ENCODE measurements around the gene KAZN.

KAZN gene

DNA sequence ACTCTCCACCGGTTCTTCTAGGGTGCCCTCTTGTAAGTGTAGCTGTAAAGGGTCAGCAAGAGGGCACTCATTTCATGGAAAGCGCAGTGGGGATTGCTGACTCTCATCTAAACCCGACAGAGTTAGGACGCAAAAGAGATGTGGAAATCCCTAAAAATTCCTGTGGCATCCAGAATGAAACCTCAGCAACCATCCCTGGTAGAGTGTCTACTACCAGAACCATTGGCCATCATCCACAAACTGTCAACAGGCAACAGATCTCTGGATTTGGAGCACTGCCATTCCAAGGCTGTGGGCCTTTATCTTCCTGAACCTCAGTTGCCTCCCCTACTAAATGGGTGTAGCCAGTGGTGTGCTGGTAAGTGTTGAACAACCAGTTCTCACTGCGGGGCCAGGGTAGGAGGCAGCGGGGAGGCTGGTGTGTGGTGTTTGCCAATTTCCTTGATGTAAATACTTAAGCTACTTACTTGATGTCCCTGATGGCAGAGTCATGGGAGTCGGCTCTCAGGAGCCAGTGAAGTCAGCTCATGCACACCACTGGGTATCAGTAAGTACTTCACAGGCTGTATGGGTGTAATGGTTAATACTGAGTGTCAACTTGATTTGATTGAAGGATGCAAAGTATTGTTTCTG is 195.8 kb downstream of the KAZN start:
- peak; percentile 72 to 73 for DNase-seq (ENCODE audit: low read depth in 2 of 2)

DNA sequence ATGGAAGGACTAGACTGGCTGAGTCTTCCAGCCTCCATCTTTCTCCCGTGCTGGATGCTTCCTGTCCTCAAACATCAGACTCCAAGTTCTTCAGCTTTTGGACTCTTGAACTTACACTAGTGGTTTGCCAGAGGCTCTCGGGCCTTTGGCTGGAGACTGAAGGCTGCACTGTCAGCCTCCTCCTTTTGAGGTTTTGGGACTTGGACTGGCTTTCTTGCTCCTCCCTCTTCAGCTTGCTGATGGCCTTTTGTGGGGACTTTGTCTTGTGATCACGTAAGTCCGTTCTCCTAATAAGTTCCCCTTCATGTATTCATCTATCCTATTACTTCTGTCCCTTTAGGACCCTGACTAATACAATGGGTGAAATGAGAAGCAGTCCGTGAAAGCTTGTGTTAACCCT is 196.4 kb downstream of the KAZN start:
- DNase-seq (ENCODE audit: low read depth in 2 of 2), result no peak

DNA sequence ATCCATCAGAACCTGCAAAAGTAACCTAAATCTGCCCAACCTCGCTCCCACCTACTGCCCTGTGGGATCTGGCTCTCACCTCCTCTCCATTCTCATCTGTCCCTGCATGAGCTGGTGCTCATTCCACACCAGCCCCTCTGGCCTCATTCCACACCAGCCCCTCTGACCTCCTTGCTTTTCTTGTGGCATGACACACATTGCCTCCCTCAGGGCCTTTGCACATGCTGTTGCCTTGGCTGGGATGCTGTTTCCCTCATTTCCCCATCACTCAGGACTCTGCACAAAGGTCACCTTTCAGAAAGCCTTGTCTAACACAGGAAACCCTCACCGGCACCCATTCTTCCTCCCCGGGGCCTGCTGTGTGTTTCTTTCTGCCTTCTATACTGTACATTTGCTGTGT is 197.1 kb downstream of the KAZN start:
- DNase-seq (ENCODE audit: low read depth in 2 of 2), result no peak

DNA sequence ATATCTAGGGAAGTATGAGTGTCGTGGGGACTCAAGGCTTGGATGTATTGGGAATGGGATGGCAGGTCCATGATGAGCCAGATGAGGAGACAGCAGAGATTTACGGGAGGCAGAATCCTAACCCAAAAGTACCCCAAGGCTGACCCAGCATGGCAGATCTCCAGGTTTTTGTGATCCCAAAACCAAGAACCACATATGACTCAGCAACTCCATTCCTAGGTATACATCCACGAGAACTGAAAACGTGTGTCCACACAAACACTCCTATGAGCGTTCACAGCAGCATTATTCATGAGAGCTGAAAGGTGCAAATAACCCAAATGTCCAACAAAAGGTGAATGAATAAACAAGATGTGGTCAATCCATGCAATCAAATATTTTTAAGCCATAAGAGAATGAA is 201.5 kb downstream of the KAZN start:
- no peak for DNase-seq (ENCODE audit: low read depth in 2 of 2)

DNA sequence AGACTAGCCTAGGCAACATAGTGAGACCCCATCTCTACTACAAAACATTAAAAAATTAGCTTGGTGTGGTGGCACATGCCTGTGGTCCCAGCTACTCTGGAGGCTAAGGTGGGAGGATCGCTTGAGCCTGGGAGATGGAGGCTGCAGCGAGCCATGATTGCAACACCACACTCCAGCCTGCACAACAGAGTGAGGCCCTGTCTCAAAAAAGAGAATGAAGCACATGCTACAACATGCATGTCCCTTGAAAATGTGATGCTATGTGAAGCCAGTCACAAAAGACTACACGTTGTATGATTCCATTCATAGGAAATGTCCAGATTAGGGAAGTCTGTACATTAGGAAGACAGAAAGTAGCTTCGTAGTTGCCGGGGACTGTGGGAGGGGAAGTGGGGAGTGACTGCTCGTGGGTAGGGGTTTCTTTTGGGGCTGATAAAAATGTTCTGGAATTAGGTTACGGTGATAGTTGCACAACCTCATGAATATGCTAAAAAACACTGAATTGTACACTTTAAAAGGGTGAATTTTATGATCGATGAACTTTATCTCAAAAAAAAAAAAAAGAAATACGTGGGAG is 202.1 kb downstream of the KAZN start:
- no peak for DNase-seq (ENCODE audit: low read depth in 2 of 2)

DNA sequence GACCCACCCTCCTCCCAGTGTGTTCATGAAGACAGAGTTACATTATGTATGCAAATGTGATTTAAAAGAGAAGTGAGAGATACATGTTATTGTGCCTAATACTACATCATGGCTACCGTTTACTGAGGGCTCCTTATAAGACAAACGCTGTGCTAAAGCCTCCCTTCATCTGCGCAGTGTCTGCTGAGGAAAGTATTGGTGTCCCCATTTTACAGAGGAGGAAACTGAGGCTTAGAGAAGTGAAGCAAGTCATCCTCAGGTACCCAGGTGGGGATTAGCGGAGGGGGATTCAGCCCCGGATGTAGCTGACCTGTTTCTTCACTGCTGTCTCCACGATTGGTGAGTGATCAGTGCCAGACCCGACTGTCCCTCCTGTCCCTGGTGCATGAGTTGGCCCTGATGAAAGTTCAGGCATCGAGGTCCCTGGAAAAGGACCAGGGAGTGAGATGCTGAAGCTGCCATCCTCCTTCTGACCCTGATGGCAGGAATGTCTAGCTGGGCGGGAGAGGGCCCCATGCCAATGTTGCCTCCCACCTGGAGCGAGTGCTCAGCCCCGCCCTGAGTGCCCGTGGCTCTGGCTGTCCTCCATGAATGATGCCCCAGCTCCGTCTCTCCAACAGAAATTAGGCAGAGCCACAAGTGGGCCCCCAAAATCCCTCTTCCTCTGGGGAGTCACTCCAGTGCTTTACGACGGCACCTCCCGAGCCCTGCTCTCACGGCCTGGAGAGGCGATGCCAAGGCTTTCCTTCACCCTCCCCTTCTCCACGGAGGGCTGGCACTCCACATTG is 204.7 kb downstream of the KAZN start:
- no peak for DNase-seq (ENCODE audit: low read depth in 2 of 2)

DNA sequence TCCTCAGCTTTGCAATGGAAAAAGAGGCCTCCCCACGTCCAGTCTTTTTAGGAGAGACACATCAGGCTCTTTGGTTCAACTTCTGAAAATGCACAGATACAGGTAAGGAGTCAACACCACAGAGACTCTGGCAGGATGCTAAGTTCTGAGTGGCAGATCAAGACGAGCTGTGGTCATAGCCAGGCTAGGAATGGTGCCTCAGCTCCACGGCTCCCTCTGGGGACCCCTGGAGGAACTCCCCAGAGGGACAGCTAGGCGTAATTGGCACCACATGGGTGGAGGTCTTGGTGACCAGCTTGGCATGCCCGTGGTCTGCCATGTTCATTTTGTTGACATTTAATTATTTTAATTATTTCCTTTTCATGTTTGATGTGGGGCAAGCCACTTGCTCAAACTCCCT is 206.1 kb downstream of the KAZN start:
- DNase-seq (ENCODE audit: low read depth in 2 of 2), result no peak

DNA sequence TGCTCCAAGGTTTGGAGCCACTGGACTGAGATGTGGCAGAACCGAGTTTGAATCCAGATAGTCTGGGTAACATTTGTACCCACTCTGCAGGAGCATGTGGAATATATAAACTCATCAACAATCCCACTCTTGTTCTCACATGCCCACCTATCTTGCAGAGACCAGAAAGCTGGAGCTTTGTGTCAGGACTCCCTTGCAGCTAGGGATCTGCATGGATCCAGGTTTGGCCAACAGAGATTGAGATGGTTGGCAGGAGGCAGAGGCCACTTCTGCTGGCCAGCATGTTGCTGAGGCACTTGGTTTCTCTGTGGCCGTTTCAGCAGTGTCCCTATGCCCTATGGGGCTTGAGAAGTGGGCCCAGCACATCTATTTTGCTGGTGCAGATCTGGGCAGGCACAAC is 208.3 kb downstream of the KAZN start:
- DNase-seq (ENCODE audit: low read depth in 2 of 2), result no peak

DNA sequence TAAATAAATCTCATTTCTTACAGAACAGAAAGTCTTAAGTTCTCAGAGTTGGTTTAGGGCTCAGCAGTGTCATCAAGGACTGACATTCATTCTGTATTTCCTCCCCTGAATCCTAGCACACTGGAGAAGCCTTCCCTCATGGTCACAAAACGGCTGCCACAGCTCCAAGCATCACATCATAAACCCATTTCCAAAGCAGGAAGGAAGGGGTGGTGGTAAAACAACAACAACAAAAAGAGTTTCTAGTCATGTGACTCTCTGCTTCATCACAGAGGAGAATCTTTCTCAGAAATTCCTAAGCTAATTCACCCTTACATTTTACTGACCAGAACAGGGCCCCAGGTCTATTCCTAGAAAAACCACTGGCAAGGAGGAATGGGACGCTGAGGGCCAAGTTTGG is 210.3 kb downstream of the KAZN start:
- no peak for DNase-seq (ENCODE audit: low read depth in 2 of 2)

DNA sequence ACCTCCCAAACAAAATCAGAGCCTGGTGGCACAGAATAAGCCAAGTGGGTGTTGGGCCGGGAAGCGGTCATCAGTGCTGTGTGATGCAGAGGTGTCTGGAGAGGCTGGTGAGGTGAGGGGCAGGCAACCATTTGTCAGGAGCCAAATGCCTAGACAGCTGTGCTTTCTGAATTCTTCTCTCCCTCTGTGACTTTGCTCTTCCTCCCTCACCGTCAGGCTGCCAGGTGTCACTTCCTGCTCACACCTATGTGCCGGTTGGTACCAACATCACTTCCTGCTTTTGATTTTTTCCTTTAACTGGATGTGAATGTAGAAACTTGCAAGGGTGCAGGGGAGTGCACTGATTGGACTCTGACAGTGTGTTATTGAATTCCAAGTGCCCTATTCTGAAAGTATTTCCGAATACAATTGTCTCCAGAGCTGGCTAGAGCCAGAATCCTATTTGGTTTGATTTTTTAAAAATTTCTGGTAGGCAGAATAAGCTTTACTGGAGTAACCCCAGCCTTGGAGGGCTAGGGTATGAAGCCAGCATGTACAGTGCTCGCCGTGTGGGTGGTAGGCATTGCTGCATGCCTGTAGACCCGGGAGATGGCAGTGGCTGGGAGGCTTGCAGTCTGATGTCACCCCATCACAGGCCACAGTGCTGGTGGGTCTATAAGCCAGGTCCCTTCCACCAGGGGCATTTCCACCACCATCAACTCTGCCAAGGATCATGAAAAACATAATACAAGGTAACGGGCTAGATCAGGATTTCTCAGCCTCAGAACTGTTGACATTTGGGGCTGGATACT is 210.9 kb downstream of the KAZN start:
- DNase-seq (ENCODE audit: low read depth in 2 of 2), result no peak

DNA sequence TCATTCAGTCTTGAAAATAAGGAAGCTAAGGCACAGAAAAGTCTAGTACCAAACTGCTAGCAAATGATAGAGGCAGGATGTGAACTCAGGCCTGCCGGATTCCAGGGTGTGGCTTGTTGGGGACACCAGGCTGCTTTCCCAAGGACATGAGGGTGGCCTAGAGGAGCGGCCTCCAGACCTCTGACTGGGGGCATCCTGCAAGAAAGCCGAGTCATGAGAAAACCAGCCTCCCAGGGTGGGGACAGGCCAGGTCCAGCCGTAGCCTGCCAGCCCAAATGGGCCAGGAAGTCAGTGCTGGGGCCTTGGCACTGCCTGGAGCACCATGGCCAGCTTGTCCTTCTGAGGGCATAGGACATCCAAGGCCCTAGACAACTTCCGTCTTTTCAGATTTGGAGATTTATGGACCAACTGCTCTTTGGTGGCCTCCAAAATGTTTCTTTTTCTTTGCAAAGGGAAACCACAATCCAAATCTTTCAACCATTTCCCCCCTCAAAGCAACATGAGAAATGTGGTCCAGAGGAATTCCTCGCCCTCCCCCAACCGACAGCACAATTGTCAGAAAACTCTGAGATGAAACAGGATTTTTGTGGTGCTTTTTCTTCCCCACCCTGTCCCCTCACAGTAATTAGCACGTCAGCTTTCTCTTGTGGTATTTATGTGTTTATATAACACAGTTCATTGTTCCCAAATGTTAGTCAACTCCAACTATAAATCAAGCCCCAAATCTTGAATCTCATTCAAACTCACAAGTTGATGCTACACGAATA is 212.3 kb downstream of the KAZN start:
- DNase-seq (ENCODE audit: low read depth in 2 of 2), result peak; percentile 82 to 83

DNA sequence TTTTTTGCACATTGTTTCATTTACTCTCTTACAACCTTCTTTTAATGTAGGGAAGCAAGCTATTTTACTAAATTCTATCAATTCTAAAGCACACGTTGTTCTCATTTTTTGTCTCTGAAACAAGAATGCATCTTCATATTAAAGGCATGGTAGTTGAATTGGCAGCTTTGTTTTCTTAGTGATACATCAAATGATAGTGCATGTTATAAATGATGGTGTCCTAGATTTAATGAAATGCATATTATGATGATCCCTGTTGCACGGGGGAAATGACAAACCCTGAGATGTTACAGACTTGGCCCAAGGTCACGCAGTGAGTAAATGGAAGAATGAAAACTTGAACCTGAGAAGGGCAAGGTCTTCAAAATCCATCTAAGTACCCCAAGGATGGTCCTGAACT is 213.1 kb downstream of the KAZN start:
- no peak for DNase-seq (ENCODE audit: low read depth in 2 of 2)

DNA sequence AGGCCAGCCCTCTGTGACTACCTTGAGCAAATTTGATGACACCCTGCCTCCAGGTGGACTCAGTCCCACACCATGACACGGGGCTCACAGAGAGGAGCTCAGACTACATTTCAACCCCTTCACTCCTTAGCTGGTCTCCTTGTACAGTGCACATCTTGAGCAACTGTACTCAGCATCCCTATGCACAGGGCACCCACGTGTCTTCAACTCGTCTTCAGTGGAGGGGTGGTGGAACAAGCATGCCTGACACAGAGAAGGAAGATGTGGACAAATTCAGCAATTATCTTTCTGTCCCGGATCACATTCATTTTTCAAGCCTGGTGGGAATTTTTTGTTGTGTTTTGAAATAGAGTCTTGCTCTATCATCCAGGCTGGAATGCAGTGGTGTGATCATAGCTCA is 213.7 kb downstream of the KAZN start:
- DNase-seq (ENCODE audit: low read depth in 2 of 2), result no peak

DNA sequence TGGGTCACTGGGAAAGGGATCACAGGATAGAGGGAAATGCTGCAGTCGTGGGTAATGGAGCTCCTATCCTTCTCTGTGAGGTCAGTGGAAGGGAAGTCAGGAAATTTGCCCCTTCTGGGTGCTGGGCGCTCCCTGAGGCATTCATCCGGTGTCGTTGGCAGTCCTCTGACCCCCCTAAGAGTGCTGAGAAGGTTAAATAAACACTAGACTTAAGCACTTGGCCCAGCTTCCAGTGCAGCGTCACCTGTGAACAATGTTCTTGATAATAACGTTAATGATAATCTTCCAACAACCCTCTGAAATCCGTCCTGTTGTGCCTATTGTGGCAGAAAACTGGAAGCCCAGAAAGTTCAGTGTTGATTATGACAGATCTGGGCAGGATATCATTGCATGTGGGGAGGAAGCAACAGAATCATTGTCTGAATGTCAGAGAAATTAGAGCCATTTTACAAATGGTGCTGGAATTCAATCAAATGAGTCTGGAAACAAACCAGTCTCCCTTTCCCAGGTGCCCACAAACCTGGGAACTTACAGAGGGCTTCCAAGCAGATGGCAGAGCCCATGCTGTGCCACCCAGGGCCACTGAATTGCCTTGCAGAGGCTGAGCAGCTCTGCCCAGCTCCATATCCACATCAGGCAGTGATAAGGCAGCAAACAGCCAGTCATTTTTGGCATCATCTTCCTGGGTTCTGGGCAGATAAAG is 216.8 kb downstream of the KAZN start:
- no peak for DNase-seq (ENCODE audit: low read depth in 2 of 2)

DNA sequence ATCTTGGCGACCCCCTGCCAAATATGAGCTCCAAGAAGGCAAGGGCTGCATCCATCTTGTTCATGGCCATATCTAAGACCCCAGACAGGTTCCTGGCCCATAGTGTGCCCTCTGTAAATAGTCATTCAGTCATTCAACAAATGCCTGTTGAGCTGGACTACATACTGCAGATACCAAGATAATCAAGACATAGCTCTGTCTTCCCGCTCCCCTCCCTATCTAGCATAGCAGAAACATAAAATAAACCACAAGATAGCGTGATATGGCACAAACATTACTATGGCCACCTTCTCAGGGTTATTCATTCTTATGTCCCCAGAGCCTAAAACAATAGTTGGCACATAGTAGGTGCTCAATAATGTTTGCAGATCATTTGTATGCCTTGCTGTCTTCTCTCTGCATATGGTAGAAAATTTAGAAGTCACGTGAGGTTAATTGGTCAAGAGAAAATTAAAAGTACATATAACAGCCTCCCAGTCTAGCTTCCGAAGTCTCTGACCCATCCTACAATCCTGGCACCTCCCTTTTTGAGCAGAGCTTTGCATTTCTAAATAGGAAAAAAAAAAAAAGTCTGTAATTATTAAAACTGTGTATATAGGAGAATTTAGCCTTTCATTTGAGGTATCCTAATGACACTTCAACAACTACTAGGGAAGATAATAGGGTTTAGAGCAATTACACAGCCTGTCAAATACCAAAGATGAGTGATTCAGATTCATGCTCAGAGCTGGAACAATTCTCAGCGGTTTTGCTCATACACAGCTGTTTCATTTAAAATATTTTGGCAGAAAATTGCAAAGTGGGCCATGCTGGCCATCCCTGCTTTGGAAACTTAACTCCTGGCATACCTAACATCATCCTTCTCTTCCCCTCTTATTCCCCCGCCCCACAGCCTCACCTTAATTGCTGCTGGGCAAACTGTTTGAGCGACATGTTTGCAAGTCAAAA is 219.0 kb downstream of the KAZN start:
- no peak for DNase-seq (ENCODE audit: low read depth in 2 of 2)

DNA sequence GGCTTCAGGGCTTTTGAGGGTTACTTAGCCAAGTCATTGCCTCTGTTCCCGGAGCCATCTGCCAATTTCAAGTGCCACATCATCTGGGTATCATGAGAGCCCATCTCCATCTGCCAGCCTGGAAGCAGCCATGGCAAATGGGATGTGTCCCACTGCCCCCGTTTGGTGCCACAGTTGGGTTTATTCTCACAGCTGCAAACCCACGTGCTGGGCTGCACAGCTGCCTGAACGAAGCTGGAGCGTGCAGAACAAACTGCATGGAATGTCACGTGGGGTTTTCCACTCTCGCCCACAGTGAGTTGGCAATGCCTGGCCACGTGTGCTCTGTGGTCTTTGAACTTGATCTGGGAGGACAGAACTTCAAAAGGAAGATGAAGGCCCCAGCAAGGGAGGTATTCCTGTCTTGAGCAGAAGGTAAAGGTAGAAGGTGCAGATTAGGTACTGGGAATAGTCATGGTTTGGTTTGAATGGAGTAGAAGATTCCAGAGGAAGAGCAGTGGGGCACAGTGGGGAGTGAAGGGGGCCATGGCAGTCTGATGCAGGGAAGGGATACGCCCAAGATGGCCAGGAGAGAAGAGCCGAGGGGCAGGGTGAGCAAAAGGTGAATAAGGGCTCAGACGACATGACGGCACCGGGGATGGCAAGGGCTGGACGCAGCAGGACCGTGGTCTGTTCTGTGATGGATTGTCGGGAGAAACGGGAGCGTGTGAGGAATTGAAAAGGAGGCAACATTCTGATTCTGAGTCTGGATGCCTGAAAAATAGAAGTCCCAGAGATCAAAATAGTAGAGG is 222.0 kb downstream of the KAZN start:
- DNase-seq (ENCODE audit: low read depth in 2 of 2), result no peak

DNA sequence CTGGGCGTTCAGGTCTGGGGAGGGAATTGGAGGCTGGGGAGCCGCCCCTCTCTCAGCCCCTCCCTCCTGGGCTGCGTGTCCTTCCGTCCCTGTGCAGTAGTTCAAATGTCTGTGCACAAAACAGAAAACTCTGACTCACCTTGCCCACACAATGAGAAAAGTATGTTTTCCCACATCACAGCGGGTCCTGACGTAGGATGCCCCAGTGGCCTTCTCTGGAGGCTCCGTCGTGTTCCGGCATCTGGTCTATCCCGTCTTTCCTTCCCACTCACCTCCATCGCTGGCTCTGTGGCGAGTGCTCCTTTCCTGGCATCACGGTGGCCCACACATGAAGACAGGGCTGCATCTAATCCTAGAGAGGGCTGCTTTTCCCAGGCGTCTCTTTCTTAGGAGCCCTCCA is 224.0 kb downstream of the KAZN start:
- DNase-seq (ENCODE audit: low read depth in 2 of 2), result no peak

DNA sequence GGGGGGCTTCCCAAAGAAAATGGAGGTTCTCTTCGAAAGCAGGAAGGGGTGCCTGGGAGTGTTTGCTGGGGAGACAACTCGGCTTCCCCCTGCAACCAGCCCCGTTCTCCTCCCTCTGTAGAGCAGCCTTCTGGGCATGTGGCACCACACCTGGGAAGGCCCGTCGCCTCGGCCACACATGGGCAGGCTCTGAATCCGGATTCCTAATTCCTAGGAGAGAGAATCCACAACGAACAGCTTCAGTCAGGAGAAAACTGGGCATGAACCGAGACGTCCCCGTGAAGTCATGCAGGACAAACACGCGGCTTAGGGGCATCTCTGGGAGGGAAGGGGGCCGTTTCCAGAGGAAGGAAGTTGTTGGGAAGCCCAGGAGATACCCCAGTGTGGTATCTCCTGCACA is 224.5 kb downstream of the KAZN start:
- DNase-seq (ENCODE audit: low read depth in 2 of 2), result no peak

DNA sequence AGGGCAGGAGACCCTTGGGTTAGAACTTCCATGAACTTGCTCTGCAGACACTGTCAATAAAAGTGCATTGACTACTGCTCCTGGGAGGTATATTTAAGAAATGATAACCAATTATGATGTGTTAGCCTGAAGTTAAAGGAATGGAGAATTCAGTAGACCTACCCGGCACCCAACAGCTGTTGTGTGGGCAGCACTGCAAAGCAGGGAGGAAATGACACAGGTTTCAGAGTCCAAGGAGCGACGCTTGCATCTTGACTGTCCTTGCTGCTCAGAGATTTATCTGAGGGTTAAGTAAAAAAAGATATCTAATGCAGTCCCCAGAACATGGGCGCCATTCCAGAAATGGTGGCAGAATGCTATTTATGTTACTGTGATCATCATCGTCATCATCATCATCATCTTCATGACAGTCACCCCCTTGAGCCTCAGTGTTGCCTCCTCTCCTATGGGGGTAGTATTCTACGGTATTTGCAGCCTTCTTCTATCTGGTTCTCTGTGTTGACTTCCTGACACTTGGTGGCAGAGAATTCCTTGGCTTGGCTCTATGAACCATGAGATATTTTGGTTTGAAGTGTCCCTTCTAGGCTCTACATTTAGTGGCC is 225.9 kb downstream of the KAZN start:
- no peak for DNase-seq (ENCODE audit: low read depth in 2 of 2)
